ENCODE measurements around the gene CROCC2. TPM values are rescaled to one million over a fixed set of nuclear protein-coding genes. Genes with fewer than 3 reads are reported as not detected.

Gene CROCC2
- total and polyA plus RNA-seq, 2 of the 13 experiments (the other 11 are each of a cell fraction or from before 2014, with no cell fraction given), result not detected

- no peak for TF ChIP-seq ZMAT5 (CRISPR knock-in tag; IDR thresholded peaks at IDR 0.05; ENCODE audit: borderline replicate concordance, low read depth)
- TF ChIP-seq PTBP1 (IDR thresholded peaks at IDR 0.05; ENCODE audit: low read depth, low read length, poor library complexity, severe bottlenecking), result no peak
- peak; percentile 57 for TF ChIP-seq FOSL2 (CRISPR knock-in tag; IDR thresholded peaks at IDR 0.05)
- TF ChIP-seq ZNF670 (CRISPR knock-in tag; IDR thresholded peaks at IDR 0.05; ENCODE audit: borderline replicate concordance), result no peak; the same call in 1 of the 2 replicates
- peak; percentile 34; the same call in 1 of the 2 replicates for TF ChIP-seq ZNF768 (CRISPR knock-in tag; IDR thresholded peaks at IDR 0.05)
- peak; percentile 71; the same call in 1 of the 2 replicates for TF ChIP-seq ZBTB26 (CRISPR knock-in tag; IDR thresholded peaks at IDR 0.05; ENCODE audit: borderline replicate concordance)
- TF ChIP-seq HNF1A (IDR thresholded peaks at IDR 0.05; ENCODE audit: low read depth), result no peak
- peak; percentile 69; the same call in 1 of the 2 replicates for TF ChIP-seq HNF1A (CRISPR knock-in tag; IDR thresholded peaks at IDR 0.05; ENCODE audit: borderline replicate concordance)
- peak; percentile 84 for TF ChIP-seq THRA (CRISPR knock-in tag; IDR thresholded peaks at IDR 0.05; ENCODE audit: borderline replicate concordance)
- TF ChIP-seq FOXA3 (CRISPR knock-in tag; IDR thresholded peaks at IDR 0.05), result peak; percentile 59
- peak; percentile 91 for TF ChIP-seq HDAC1 (CRISPR knock-in tag; IDR thresholded peaks at IDR 0.05)
- TF ChIP-seq ZNF18 (CRISPR knock-in tag; IDR thresholded peaks at IDR 0.05; ENCODE audit: insufficient replicate concordance), result no peak
- peak; percentile 64; the same call in 1 of the 2 replicates for TF ChIP-seq HBP1 (CRISPR knock-in tag; IDR thresholded peaks at IDR 0.05; ENCODE audit: low read depth)
- 0 out of 2 replicates have a peak, but pooled peaks have one; percentile 20 for TF ChIP-seq SKIL (CRISPR knock-in tag; IDR thresholded peaks at IDR 0.05; ENCODE audit: borderline replicate concordance)
Observed at GRCh38 chr2:240876475-240877251, 29.5 kb upstream of the CROCC2 start (continued).

Measured in HepG2 (cell line).